H1 (cell line): ENCODE measurements around the gene ZC3H14. TPM values are rescaled to one million over a fixed set of nuclear protein-coding genes. Genes with fewer than 3 reads are reported as not detected.

Source experiments
- CTCF ChIA-PET: fragments of 300-600 bp; sonication (Branson Sonifier 250); formaldehyde crosslinking; loops from one replicate; lab custom pipeline; 2021; ENCODE audit not compliant: partially characterized antibody; lab: Charles Lee
- POLR2A ChIA-PET: fragments of 300-600 bp; sonication (Branson Sonifier 250); formaldehyde crosslinking; loops from one replicate; lab custom pipeline; 2021; ENCODE audit warnings: inconsistent platforms; ENCODE audit not compliant: partially characterized antibody; lab: Charles Lee
- DNase-seq, 2 experiments: peaks; one replicate each; pipeline versions ENCODE4 v3.0.0 to v3.0.0-alpha.2; 2010 to 2022; ENCODE audit warnings: low spot score in 2 of 2, low read depth in 1 of 2, mixed read lengths in 1 of 2
- FAIRE-seq: peaks from 2 replicates; lab custom pipeline; 2011; peaks lifted over from hg19 to GRCh38; lab: Jason Lieb, UNC
- H2AFZ ChIP-seq: 2 replicates; pipeline ENCODE4 v1.8.1; 2012; ENCODE audit warnings: low read length, inconsistent platforms
- H2AK5ac ChIP-seq: 2 replicates; pipeline ENCODE4 v1.6.1; 2013; ENCODE audit warnings: low read depth, low read length
- H2BK120ac ChIP-seq: replicated peaks from 2 replicates; pipeline ENCODE3; 2013; ENCODE audit warnings: low read depth, low read length, inconsistent platforms
- H2BK12ac ChIP-seq: 2 replicates; pipeline ENCODE4 v1.6.1; 2013; ENCODE audit warnings: low read depth, low read length
- H2BK15ac ChIP-seq: 2 replicates; pipeline ENCODE4 v1.6.1; 2013; ENCODE audit warnings: low read length
- H2BK20ac ChIP-seq: 2 replicates; pipeline ENCODE4 v1.6.1; 2013; ENCODE audit warnings: low read length
- H2BK5ac ChIP-seq: 2 replicates; pipeline ENCODE4 v1.6.1; 2013; ENCODE audit warnings: low read depth, low read length
- H3K14ac ChIP-seq: 2 replicates; pipeline ENCODE4 v1.6.1; 2013; ENCODE audit warnings: inconsistent platforms; ENCODE audit not compliant: insufficient read length
- H3K18ac ChIP-seq: 2 replicates; pipeline ENCODE4 v1.6.1; 2013; ENCODE audit warnings: low read length; ENCODE audit errors: extremely low read depth
- H3K23ac ChIP-seq: 2 replicates; pipeline ENCODE4 v1.6.1; 2013; ENCODE audit warnings: inconsistent platforms; ENCODE audit not compliant: insufficient read length
- H3K23me2 ChIP-seq: 2 replicates; pipeline ENCODE4 v1.6.1; 2013; ENCODE audit warnings: low read depth, low read length
- H3K27ac ChIP-seq: 2 replicates; pipeline ENCODE4 v1.6.1; 2011; ENCODE audit warnings: low read depth, low read length, inconsistent platforms
- H3K27me3 ChIP-seq, 4 experiments: replicated peaks in 1 of 4; 1 replicate in 1 of 4; 2 replicates in 3 of 4; pipeline versions ENCODE4 v1.6.1 to v1.8.1; 2011 to 2013; ENCODE audit warnings: low read length in 3 of 4, mild to moderate bottlenecking in 3 of 4, inconsistent platforms in 2 of 4, mixed read lengths in 2 of 4, moderate library complexity in 1 of 4; ENCODE audit not compliant: control insufficient read depth in 3 of 4, insufficient read depth in 3 of 4; ENCODE audit errors: extremely low read depth in 1 of 4
- H3K36me3 ChIP-seq, 4 experiments: 2 replicates each; pipeline versions ENCODE4 v1.6.1 to v1.8.1; 2011 to 2013; ENCODE audit warnings: mild to moderate bottlenecking in 4 of 4, low read length in 3 of 4, moderate library complexity in 2 of 4, control low read depth in 1 of 4, inconsistent platforms in 1 of 4; ENCODE audit not compliant: insufficient read depth in 4 of 4, control insufficient read depth in 2 of 4
- H3K4ac ChIP-seq: replicated peaks from 2 replicates; pipeline ENCODE3; 2013; ENCODE audit warnings: low read length, low read depth, mixed read lengths, inconsistent platforms; ENCODE audit not compliant: insufficient read length
- H3K4me1 ChIP-seq, 4 experiments: replicated peaks in 1 of 4; 1 replicate in 1 of 4; 2 replicates in 3 of 4; pipeline versions ENCODE4 v1.6.1 to v1.8.1; 2011 to 2013; ENCODE audit warnings: low read length in 3 of 4, inconsistent platforms in 2 of 4, mixed read lengths in 1 of 4; ENCODE audit not compliant: insufficient read depth in 4 of 4, control insufficient read depth in 3 of 4
- H3K4me2 ChIP-seq, 2 experiments: 2 replicates each; pipeline versions ENCODE4 v1.6.1 to v1.8.1; 2011 to 2013; ENCODE audit warnings: low read depth in 2 of 2, low read length in 2 of 2, control low read depth in 1 of 2, inconsistent platforms in 1 of 2, mild to moderate bottlenecking in 1 of 2; ENCODE audit not compliant: insufficient read depth in 1 of 2
- H3K4me3 ChIP-seq, 4 experiments: fragments of 200-600, 300-600 bp in 1 of 4; sonication (generic), shearing (Covaris generic), sonication (Bioruptor Twin) in 1 of 4; 2 replicates each; pipeline versions ENCODE4 v1.5.1 to v1.8.1; 2011 to 2016; ENCODE audit warnings: low read length in 4 of 4, low read depth in 3 of 4, control low read depth in 2 of 4, inconsistent platforms in 2 of 4, mild to moderate bottlenecking in 2 of 4, mixed read lengths in 1 of 4, moderate library complexity in 1 of 4; ENCODE audit not compliant: insufficient read depth in 2 of 4; ENCODE audit errors: extremely low read depth in 1 of 4
- H3K56ac ChIP-seq: replicated peaks from 2 replicates; pipeline ENCODE3; 2013; ENCODE audit warnings: low read depth, mild to moderate bottlenecking, mixed read lengths, low read length, inconsistent platforms; ENCODE audit not compliant: insufficient read length
- H3K79me1 ChIP-seq: 2 replicates; pipeline ENCODE4 v1.6.1; 2013; ENCODE audit warnings: low read depth, low read length, control low read depth
- H3K79me2 ChIP-seq, 2 experiments: 2 replicates each; pipeline versions ENCODE4 v1.6.1 to v1.8.1; 2012 to 2013; ENCODE audit warnings: low read length in 2 of 2, mild to moderate bottlenecking in 2 of 2, inconsistent platforms in 1 of 2; ENCODE audit not compliant: insufficient read depth in 2 of 2, control insufficient read depth in 1 of 2
- H3K9ac ChIP-seq, 4 experiments: replicated peaks in 1 of 4; 1 replicate in 1 of 4; 2 replicates in 3 of 4; pipeline versions ENCODE4 v1.6.1 to v1.8.1; 2011 to 2013; ENCODE audit warnings: low read depth in 3 of 4, low read length in 3 of 4, control low read depth in 2 of 4, mild to moderate bottlenecking in 2 of 4, moderate library complexity in 2 of 4, inconsistent platforms in 1 of 4; ENCODE audit errors: extremely low read depth in 1 of 4
- H3K9me3 ChIP-seq, 2 experiments: 2 replicates each; pipeline versions ENCODE4 v1.6.1 to v1.8.1; 2012 to 2013; ENCODE audit warnings: mild to moderate bottlenecking in 2 of 2, moderate library complexity in 2 of 2, control low read depth in 1 of 2, inconsistent platforms in 1 of 2, low read depth in 1 of 2, low read length in 1 of 2, mixed read lengths in 1 of 2; ENCODE audit not compliant: insufficient read depth in 2 of 2
- H4K20me1 ChIP-seq, 2 experiments: replicated peaks in 1 of 2; 2 replicates each; pipeline versions ENCODE3 to v1.8.1; 2011 to 2013; ENCODE audit warnings: inconsistent platforms in 2 of 2, low read length in 2 of 2, mild to moderate bottlenecking in 1 of 2; ENCODE audit not compliant: insufficient read depth in 2 of 2, control insufficient read depth in 1 of 2
- H4K5ac ChIP-seq: 2 replicates; pipeline ENCODE4 v1.6.1; 2013; ENCODE audit warnings: low read length, low read depth, mixed read lengths, inconsistent platforms; ENCODE audit not compliant: insufficient read length
- H4K8ac ChIP-seq: 2 replicates; pipeline ENCODE4 v1.8.0; 2013; ENCODE audit warnings: mild to moderate bottlenecking, moderate library complexity, low read length, inconsistent platforms; ENCODE audit not compliant: insufficient read depth; ENCODE audit errors: extremely low read depth
- H4K91ac ChIP-seq: replicated peaks from 2 replicates; pipeline ENCODE3; 2013; ENCODE audit warnings: low read length, mixed read lengths, inconsistent platforms; ENCODE audit not compliant: insufficient read length
- CREB1 ChIP-seq: IDR thresholded peaks from 2 replicates; pipeline ENCODE4 v1.6.1; 2012; ENCODE audit warnings: inconsistent platforms
- JUN ChIP-seq: IDR thresholded peaks from 2 replicates; pipeline ENCODE4 v1.6.1; 2011; ENCODE audit warnings: low read depth, mild to moderate bottlenecking, improper control_type of control experiment, low read length
- SAP30 ChIP-seq: fragments of 300-600 bp; sonication (generic); IDR thresholded peaks from 2 replicates; pipeline ENCODE4 v1.7.1; 2012; ENCODE audit warnings: low read length, moderate library complexity, mild to moderate bottlenecking, inconsistent platforms; ENCODE audit not compliant: insufficient read depth, insufficient replicate concordance
- SIX5 ChIP-seq: IDR thresholded peaks from 2 replicates; pipeline ENCODE4 v1.6.1; 2011; ENCODE audit warnings: mild to moderate bottlenecking, low read depth, low read length
- TEAD4 ChIP-seq: IDR thresholded peaks from 2 replicates; pipeline ENCODE4 v1.6.1; 2012; ENCODE audit warnings: low read depth, low read length, inconsistent platforms, mixed read lengths
- WGBS, 2 experiments: shearing (Covaris generic) in 1 of 2; methylation state at CpG; one replicate each; pipeline versions ENCODE4 v1.1.6 to v1.1.7; 2013 to 2015; ENCODE audit warnings: low lambda C conversion rate in 2 of 2, mixed read lengths in 2 of 2, inconsistent platforms in 1 of 2, low coverage in 1 of 2, missing lambda C conversion rate in 1 of 2; ENCODE audit not compliant: insufficient replicate concordance in 2 of 2, insufficient coverage in 1 of 2, insufficient read length in 1 of 2; ENCODE audit errors: extremely low coverage in 1 of 2, missing lambda C conversion rate in 1 of 2; 5-methylcytosine and 5-hydroxymethylcytosine counted together
- polyA plus RNA-seq, 7 experiments: library from polyadenylated mRNA; depleted of rRNA in 3 of 7; stranded (reverse) in 5 of 7; unstranded in 2 of 7; fragments of >200 nt in 5 of 7; fragments of 200-250 nt in 2 of 7; gene quantifications; 1 replicate in 5 of 7; 2 replicates in 1 of 7; 4 replicates in 1 of 7; pipeline versions ENCODE4 v1.2.1 to v1.2.3, GENCODE V29; 2011 to 2013; ENCODE audit warnings: missing spikeins in 2 of 7, mixed read lengths in 2 of 7
- total RNA-seq: library from RNA; stranded (reverse); fragmentation: NEBNext Ultra II Directional; extraction: Animal tissue kit (Norgen Biotek cat#: 25700); gene quantifications from 2 replicates; pipeline ENCODE4 v1.2.1, GENCODE V29; 2021

The ZC3H14 gene
- total and polyA plus RNA-seq, 2 of the 8 experiments (the other 6 are each of a cell fraction or from before 2014, with no cell fraction given) = 86.0 to 99.1 TPM

DNA sequence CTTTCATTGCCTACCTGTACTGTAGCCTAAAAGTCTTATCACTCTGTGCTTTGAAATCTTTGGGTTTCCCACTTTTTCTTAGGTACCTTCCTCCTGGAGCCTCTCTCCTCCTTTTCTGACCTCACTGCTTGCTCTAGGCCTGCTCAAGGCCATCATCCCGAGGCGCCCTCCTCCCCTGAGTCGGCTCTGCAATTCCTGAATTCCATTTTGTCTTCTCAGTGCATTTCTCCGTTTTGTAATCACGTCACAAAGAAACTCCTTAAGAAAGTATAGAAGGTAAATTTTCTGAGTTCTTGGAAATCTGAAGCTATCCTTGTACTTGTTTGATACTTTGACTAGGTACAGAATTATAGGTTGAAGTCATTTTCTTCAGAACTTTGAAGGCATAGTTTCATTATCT lies 25.2 kb downstream of the ZC3H14 start:
- Histone ChIP-seq H3K4me1 (no peaks in the 10 kb centered on the region), H3K56ac (no peak overlapping the region), H3K23me2 (no peaks in the 10 kb centered on the region), H3K4me3 (no peak overlapping the region), H2BK5ac (no peak overlapping the region), H3K4ac (no peak overlapping the region), H3K36me3 (peaks cover 7 to 64% (median 16%) of the 10 kb centered on the region in 4 experiments; a peak in 5 of 8 replicates), H3K79me2 (no peaks in the 10 kb centered on the region; a peak in 1 of 4 replicates), H2AK5ac (no peak overlapping the region), H3K4me2 (no peak overlapping the region), H4K91ac (no peak overlapping the region), H2BK20ac (no peak overlapping the region), H3K23ac (no peak overlapping the region), H3K14ac (no peak overlapping the region), H2BK12ac (no peak overlapping the region), H3K79me1 (no peaks in the 10 kb centered on the region), H2BK120ac (no peak overlapping the region), H3K9ac (no peak overlapping the region), H4K20me1 (peaks cover 0 to 2% of the 10 kb centered on the region in 2 experiments), H2BK15ac (no peak overlapping the region), H3K9me3 (no peaks in the 10 kb centered on the region), H4K5ac (no peak overlapping the region), H4K8ac (no peak overlapping the region), H3K27ac (no peak overlapping the region), H2AFZ (no peak overlapping the region), H3K27me3 (no peaks in the 10 kb centered on the region), H3K18ac (no peak overlapping the region)
- WGBS, 2 experiments = 91% methylated on average over 5 of the region's 5 CpGs; no CpG with 5 or more reads in 1 of the 2 experiments
- no peak for TF ChIP-seq CREB1
- TF ChIP-seq SAP30 = no peak
- no peak for TF ChIP-seq SIX5
- TF ChIP-seq TEAD4 = no peak
- TF ChIP-seq JUN = no peak
- ChIA-PET CTCF (interaction anchor here (0.6 to 0.7 kb wide), 2 partner anchors 28 to 302 kb away, joined by 3 to 4 read pairs; no protein-coding TSS in a partner anchor), POLR2A (interaction anchor here (2.0 kb wide), 1 partner anchor 10 kb away, joined by 11 read pairs; no protein-coding TSS in a partner anchor)
- DNase-seq (no peak), FAIRE-seq (no peak)
